IMR-90 (cell line): ENCODE results near the gene RALGPS1. TPM values are rescaled to one million over a fixed set of nuclear protein-coding genes. Genes with fewer than 3 reads are reported as not detected.
A peak's percentile ranks its signal among the peaks of the same experiment; 100 is the strongest.

Source experiments
- ATAC-seq: fragments of 200-7000 bp; cut with Tn5 transposase; 2 replicates; pipeline ENCODE4 v1.9.1; 2020; ENCODE audit warnings: low read depth, mild to moderate bottlenecking, moderate library complexity
- BruUV-seq: library from RNA; stranded (reverse); fragments of 400-500 nt; replicated peaks from 2 replicates; lab custom pipeline; 2021; lab: Mats Ljungman, UMichigan
- CTCF ChIA-PET: fragments of 300-600 bp; formaldehyde crosslinking; extraction: SDS; loops from one replicate; lab custom pipeline; 2021; ENCODE audit warnings: antibody characterized with exemption; lab: Yijun Ruan, JAX
- POLR2A ChIA-PET: fragments of 300-600 bp; sonication (Branson Sonifier 250); formaldehyde crosslinking; loops from one replicate; lab custom pipeline; 2022; ENCODE audit warnings: antibody characterized with exemption; ENCODE audit not compliant: unreplicated experiment; lab: Charles Lee
- DNase-seq: peaks from one replicate; pipeline ENCODE4 v3.0.0; 2013
- H2AFZ ChIP-seq: replicated peaks from 2 replicates; pipeline ENCODE3; 2013; ENCODE audit warnings: low read length, mild to moderate bottlenecking; ENCODE audit not compliant: poor library complexity
- H2AK5ac ChIP-seq: 2 replicates; pipeline ENCODE4 v1.6.1; 2013; ENCODE audit warnings: low read depth, low read length, inconsistent platforms
- H2AK9ac ChIP-seq: replicated peaks from 2 replicates; pipeline ENCODE3; 2013; ENCODE audit warnings: mild to moderate bottlenecking, low read depth, low read length, moderate library complexity; ENCODE audit not compliant: poor library complexity
- H2BK120ac ChIP-seq: 2 replicates; pipeline ENCODE4 v1.6.1; 2013; ENCODE audit warnings: low read depth, low read length, inconsistent platforms
- H2BK15ac ChIP-seq: 3 replicates; pipeline ENCODE4 v1.6.1; 2013; ENCODE audit warnings: low read depth, low read length, inconsistent platforms
- H2BK20ac ChIP-seq: 2 replicates; pipeline ENCODE4 v1.6.1; 2013; ENCODE audit warnings: low read depth, mild to moderate bottlenecking, inconsistent platforms, low read length, moderate library complexity
- H2BK5ac ChIP-seq: 2 replicates; pipeline ENCODE4 v1.6.1; 2013; ENCODE audit warnings: mild to moderate bottlenecking, low read depth, low read length, inconsistent platforms; ENCODE audit not compliant: poor library complexity, severe bottlenecking
- H3K14ac ChIP-seq: replicated peaks from 2 replicates; pipeline ENCODE4 v1.6.1; 2013; ENCODE audit warnings: low read depth, low read length, inconsistent platforms
- H3K18ac ChIP-seq: 2 replicates; pipeline ENCODE4 v1.6.1; 2013; ENCODE audit warnings: low read depth, low read length, control low read depth
- H3K23ac ChIP-seq: 2 replicates; pipeline ENCODE4 v1.6.1; 2013; ENCODE audit warnings: low read depth, low read length, inconsistent platforms
- H3K27ac ChIP-seq: 2 replicates; pipeline ENCODE4 v1.5.1; 2013; ENCODE audit warnings: mild to moderate bottlenecking, control low read depth, low read length; ENCODE audit not compliant: insufficient read depth
- H3K27me3 ChIP-seq: 2 replicates; pipeline ENCODE4 v1.6.1; 2013; ENCODE audit warnings: low read length; ENCODE audit not compliant: control insufficient read depth, insufficient read depth
- H3K36me3 ChIP-seq: 2 replicates; pipeline ENCODE4 v1.6.1; 2013; ENCODE audit warnings: low read length, mixed read lengths; ENCODE audit not compliant: control insufficient read depth, insufficient read depth
- H3K4ac ChIP-seq: 2 replicates; pipeline ENCODE4 v1.6.1; 2013; ENCODE audit warnings: low read depth, low read length, inconsistent platforms
- H3K4me1 ChIP-seq: 2 replicates; pipeline ENCODE4 v1.6.1; 2013; ENCODE audit warnings: low read length, mixed read lengths; ENCODE audit not compliant: control insufficient read depth, insufficient read depth
- H3K4me2 ChIP-seq: 2 replicates; pipeline ENCODE4 v1.6.1; 2013; ENCODE audit warnings: low read depth, mild to moderate bottlenecking, control low read depth, low read length, moderate library complexity
- H3K4me3 ChIP-seq: 2 replicates; pipeline ENCODE4 v1.5.1; 2013; ENCODE audit warnings: low read depth, mild to moderate bottlenecking, control low read depth, low read length, moderate library complexity; ENCODE audit not compliant: insufficient read depth
- H3K56ac ChIP-seq: 2 replicates; pipeline ENCODE4 v1.6.1; 2013; ENCODE audit warnings: low read length, inconsistent platforms; ENCODE audit not compliant: insufficient read depth; ENCODE audit errors: extremely low read depth
- H3K79me1 ChIP-seq, 2 experiments: 2 replicates each; pipeline ENCODE4 v1.6.1; 2013; ENCODE audit warnings: low read length in 2 of 2, inconsistent platforms in 1 of 2, low read depth in 1 of 2
- H3K9ac ChIP-seq: 2 replicates; pipeline ENCODE4 v1.6.1; 2013; ENCODE audit warnings: low read depth, low read length, control low read depth
- H3K9me1 ChIP-seq: 2 replicates; pipeline ENCODE4 v1.6.1; 2013; ENCODE audit warnings: low read length, inconsistent platforms; ENCODE audit not compliant: insufficient read depth
- H3K9me3 ChIP-seq: 2 replicates; pipeline ENCODE4 v1.6.1; 2013; ENCODE audit warnings: low read length; ENCODE audit not compliant: control insufficient read depth, insufficient read depth
- H4K20me1 ChIP-seq: 2 replicates; pipeline ENCODE4 v1.6.1; 2013; ENCODE audit warnings: low read length, inconsistent platforms; ENCODE audit not compliant: insufficient read depth
- H4K5ac ChIP-seq: 2 replicates; pipeline ENCODE4 v1.6.1; 2013; ENCODE audit warnings: mild to moderate bottlenecking, low read depth, low read length, control low read depth
- H4K8ac ChIP-seq, 2 experiments: 2 replicates each; pipeline ENCODE4 v1.6.1; 2013; ENCODE audit warnings: low read depth in 2 of 2, low read length in 2 of 2, control low read depth in 1 of 2, inconsistent platforms in 1 of 2
- H4K91ac ChIP-seq: 2 replicates; pipeline ENCODE4 v1.6.1; 2013; ENCODE audit warnings: low read depth, low read length, inconsistent platforms; ENCODE audit not compliant: insufficient read depth
- BHLHE40 ChIP-seq: fragments of 150-350 bp; IDR thresholded peaks from 2 replicates; pipeline ENCODE4 v1.6.1; 2016; ENCODE audit warnings: mild to moderate bottlenecking, low read depth, low read length
- CEBPB ChIP-seq: IDR thresholded peaks from 2 replicates; pipeline ENCODE4 v1.6.1; 2012; ENCODE audit warnings: low read depth, low read length, improper control_type of control experiment
- FOS ChIP-seq: fragments of 150-350 bp; IDR thresholded peaks from 2 replicates; pipeline ENCODE4 v1.6.1; 2016; ENCODE audit warnings: low read depth, low read length
- MAFK ChIP-seq: IDR thresholded peaks from 2 replicates; pipeline ENCODE4 v1.6.1; 2012; ENCODE audit warnings: low read depth, low read length, improper control_type of control experiment
- NFE2L2 ChIP-seq: fragments of 150-350 bp; IDR thresholded peaks from 2 replicates; pipeline ENCODE4 v1.6.1; 2016; ENCODE audit warnings: low read depth, mild to moderate bottlenecking, low read length
- SMC3 ChIP-seq: fragments of 150-350 bp; IDR thresholded peaks from 2 replicates; pipeline ENCODE4 v1.6.1; 2016; ENCODE audit warnings: low read depth, mild to moderate bottlenecking, antibody characterized with exemption, low read length, moderate library complexity
- WGBS, 2 experiments: methylation state at CpG; one replicate each; pipeline versions ENCODE4 v1.1.5 to v1.1.7; 2013; ENCODE audit warnings: missing lambda C conversion rate in 2 of 2; ENCODE audit not compliant: insufficient read length in 1 of 2; ENCODE audit errors: extremely low coverage in 2 of 2; 5-methylcytosine and 5-hydroxymethylcytosine counted together
- dilution Hi-C: fragments of 300-500 bp; cut with HindIII; formaldehyde crosslinking; loops from one replicate; pipeline ENCODE4 v1.14.3; 2018; ENCODE audit warnings: low sequenced_read_pairs; ENCODE audit not compliant: unreplicated experiment
- in situ Hi-C: fragments of 300-500 bp; cut with MboI; formaldehyde crosslinking; loops from 3 replicates; pipeline ENCODE4 v1.14.3; 2019; ENCODE audit warnings: low sequenced_read_pairs, inconsistent platforms, mixed read lengths
- intact Hi-C: fragments of 100-400 bp; cut with micrococcal nuclease; formaldehyde crosslinking; loops from 2 replicates; pipeline ENCODE4 v1.10.0; 2022
- polyA plus RNA-seq, 3 experiments: library from polyadenylated mRNA; depleted of rRNA; stranded (reverse); fragments of >200 nt; gene quantifications; 2 replicates each; pipeline ENCODE4 v1.2.3, GENCODE V29; 2012; ENCODE audit warnings: low replicate concordance in 1 of 3
- total RNA-seq: library from RNA; depleted of rRNA; stranded (reverse); fragments of >200 nt; gene quantifications from 2 replicates; pipeline ENCODE4 v1.2.3, GENCODE V29; 2012
- TF ChIP-seq, protein P1 (sequence below): fragments of 150-350 bp; IDR thresholded peaks from 2 replicates; pipeline ENCODE4 v1.6.1; 2017; ENCODE audit warnings: mild to moderate bottlenecking, antibody characterized with exemption, low read length, low read depth

The RALGPS1 gene
- total and polyA plus RNA-seq, 2 of the 4 experiments (the other 2 are of a cell fraction) = 0.90 to 2.8 TPM

DNA sequence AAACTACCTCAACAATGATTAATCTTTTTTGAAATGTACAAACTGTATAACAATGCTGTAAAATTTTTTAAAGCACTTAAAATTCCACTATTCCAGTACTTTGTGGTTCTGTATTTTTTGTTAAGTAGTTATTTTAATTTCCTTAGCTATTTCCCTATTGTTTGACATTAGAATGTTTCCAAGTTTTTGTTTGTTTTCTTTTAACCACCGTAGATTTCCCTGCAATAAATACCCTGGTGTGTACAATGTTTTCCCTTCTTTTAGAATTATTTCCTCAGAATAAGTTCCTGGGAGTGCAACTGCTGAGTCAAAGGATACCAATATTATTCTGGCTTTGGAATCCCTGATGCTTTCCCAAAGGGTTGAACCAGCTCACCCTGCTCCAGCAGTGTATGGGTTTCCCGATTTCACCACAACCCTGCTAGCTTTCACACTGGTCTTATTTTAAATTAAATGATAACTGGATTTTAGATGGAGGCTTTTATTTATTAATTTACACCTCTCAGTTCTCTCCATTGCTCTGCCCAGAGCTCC, 228.4 kb downstream of the RALGPS1 start:
- Histone ChIP-seq H4K8ac (no peak overlapping the region), H3K4me3 (no peak overlapping the region), H2BK120ac (no peak overlapping the region), H3K79me1 (no peaks in the 10 kb centered on the region), H4K5ac (no peak overlapping the region), H2BK20ac (no peak overlapping the region), H3K9ac (no peak overlapping the region), H2BK15ac (no peak overlapping the region), H3K56ac (no peak overlapping the region), H3K4me2 (no peak overlapping the region), H3K9me3 (no peaks in the 10 kb centered on the region), H3K4ac (no peak overlapping the region), H2AFZ (no peak overlapping the region), H3K18ac (no peak overlapping the region), H3K9me1 (no peaks in the 10 kb centered on the region), H4K91ac (no peak overlapping the region), H3K27me3 (peaks cover 4% of the 10 kb centered on the region; the same call in 1 of the 2 replicates), H3K27ac (no peak overlapping the region), H2AK5ac (no peak overlapping the region), H2BK5ac (no peak overlapping the region), H3K4me1 (peaks cover 2% of the 10 kb centered on the region; the same call in 1 of the 2 replicates), H4K20me1 (no peaks in the 10 kb centered on the region), H2AK9ac (no peak overlapping the region), H3K14ac (no peak overlapping the region), H3K36me3 (no peaks in the 10 kb centered on the region), H3K23ac (no peak overlapping the region)
- dilution Hi-C loops (no loop called here), in situ Hi-C loops (no loop called here), intact Hi-C loops (no loop called here)
- CTCF ChIA-PET = no interaction called here
- DNase-seq (no peak), ATAC-seq (0 out of 2 replicates have a peak, but pooled peaks have one; percentile 49)
- no CpG with 5 or more reads among the region's 2 CpGs for WGBS, 2 experiments
- no TSS peak for BruUV-seq
- TF ChIP-seq MAFK (no peak), NFE2L2 (no peak), SMC3 (no peak), BHLHE40 (no peak), FOS (no peak), CEBPB (no peak)
- TF ChIP-seq, protein P1, sequence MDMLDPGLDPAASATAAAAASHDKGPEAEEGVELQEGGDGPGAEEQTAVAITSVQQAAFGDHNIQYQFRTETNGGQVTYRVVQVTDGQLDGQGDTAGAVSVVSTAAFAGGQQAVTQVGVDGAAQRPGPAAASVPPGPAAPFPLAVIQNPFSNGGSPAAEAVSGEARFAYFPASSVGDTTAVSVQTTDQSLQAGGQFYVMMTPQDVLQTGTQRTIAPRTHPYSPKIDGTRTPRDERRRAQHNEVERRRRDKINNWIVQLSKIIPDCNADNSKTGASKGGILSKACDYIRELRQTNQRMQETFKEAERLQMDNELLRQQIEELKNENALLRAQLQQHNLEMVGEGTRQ = no peak
- POLR2A ChIA-PET = no interaction called here
